HG02870 (cell line): Measurements from ENCODE around the gene SHANK1.

Experiments used
- ATAC-seq: cut with Tn5 transposase; IDR thresholded peaks from one replicate; pipeline ENCODE4 v1.9.1; 2021; ENCODE audit warnings: mild to moderate bottlenecking, moderate library complexity; ENCODE audit not compliant: unreplicated experiment

The SHANK1 gene

GRCh38 chr19:50729894-50730293 is 10.3 kb upstream of the SHANK1 start:
- no peak for ATAC-seq

GRCh38 chr19:50728084-50728737 is 8.6 kb upstream of the SHANK1 start:
- ATAC-seq, result no peak

- ATAC-seq, result no peak
Measured at GRCh38 chr19:50725911-50726230, 6.3 kb upstream of the SHANK1 start.

GRCh38 chr19:50725218-50725910 is 5.8 kb upstream of the SHANK1 start:
- ATAC-seq, result no peak

- ATAC-seq, result peak; percentile 77
Measured at GRCh38 chr19:50724522-50725217, 5.1 kb upstream of the SHANK1 start.

GRCh38 chr19:50723735-50724521 is 4.3 kb upstream of the SHANK1 start:
- ATAC-seq, result no peak

- no peak for ATAC-seq
Measured at GRCh38 chr19:50723069-50723468, 3.5 kb upstream of the SHANK1 start, which contains the start of gene CLEC11A. CLEC11A (plus strand) TSS chr19:50723364; CDS start chr19:50723526, 162 bp downstream.

GRCh38 chr19:50722201-50723013 is 2.8 kb upstream of the SHANK1 start:
- no peak for ATAC-seq

- ATAC-seq, result no peak
Measured at GRCh38 chr19:50721441-50722137, 2.0 kb upstream of the SHANK1 start.

- ATAC-seq, result no peak
Measured at GRCh38 chr19:50720921-50721381, 1.3 kb upstream of the SHANK1 start.

GRCh38 chr19:50720181-50720920 is 749 bp upstream of the SHANK1 start:
- no peak for ATAC-seq

- ATAC-seq, result no peak
Measured at GRCh38 chr19:50719119-50719435, 525 bp downstream of the SHANK1 start.

- ATAC-seq, result no peak
Measured at GRCh38 chr19:50718255-50719118, 1.1 kb downstream of the SHANK1 start.

GRCh38 chr19:50717891-50718254 is 1.7 kb downstream of the SHANK1 start:
- ATAC-seq, result no peak

- no peak for ATAC-seq
Measured at GRCh38 chr19:50717026-50717723, 2.4 kb downstream of the SHANK1 start.

- ATAC-seq, result no peak
Measured at GRCh38 chr19:50716178-50717025, 3.2 kb downstream of the SHANK1 start.
